NCI-H226 (cell line): ENCODE measurements around the gene CD109.
A peak's percentile ranks its signal among the peaks of the same experiment; 100 is the strongest.
"Not testable (repeated sequence)": the region's sequence is repeated elsewhere in the genome, so short reads cannot be mapped to it uniquely, and the experiment has no call there.

Source experiments
- DNase-seq: peaks from one replicate; pipeline ENCODE4 v3.0.0-alpha.2; 2015

Gene CD109

GRCh38 chr6:73796881-73797280 lies 100.9 kb downstream of the CD109 start:
- DNase-seq, result no peak

GRCh38 chr6:73797861-73798260 lies 101.9 kb downstream of the CD109 start:
- no peak for DNase-seq

GRCh38 chr6:73798592-73798991 lies 102.6 kb downstream of the CD109 start:
- peak; percentile 89 for DNase-seq

GRCh38 chr6:73800997-73801396 lies 105.0 kb downstream of the CD109 start:
- no peak for DNase-seq

- no peak for DNase-seq
These were observed 105.8 kb downstream of the CD109 start for GRCh38 chr6:73801652-73802268.

- no peak for DNase-seq
These were observed 106.4 kb downstream of the CD109 start for GRCh38 chr6:73802366-73802765.

- DNase-seq, result peak; percentile 66
These were observed 107.7 kb downstream of the CD109 start for GRCh38 chr6:73803562-73804241.

- DNase-seq, result not testable (repeated sequence)
These were observed 109.2 kb downstream of the CD109 start for GRCh38 chr6:73805221-73805620.

GRCh38 chr6:73805982-73806381 lies 110.0 kb downstream of the CD109 start:
- not testable (repeated sequence) for DNase-seq

GRCh38 chr6:73811706-73812105 lies 115.7 kb downstream of the CD109 start:
- DNase-seq, result no peak

GRCh38 chr6:73817253-73817652 lies 121.2 kb downstream of the CD109 start:
- no peak for DNase-seq

GRCh38 chr6:73823046-73823735 lies 127.2 kb downstream of the CD109 start:
- no peak for DNase-seq

- DNase-seq, result no peak
These were observed 127.8 kb downstream of the CD109 start for GRCh38 chr6:73823832-73824231.

- DNase-seq, result no peak
These were observed 130.6 kb downstream of the CD109 start for GRCh38 chr6:73826571-73826970.

- DNase-seq, result no peak
These were observed 134.1 kb downstream of the CD109 start for GRCh38 chr6:73830119-73830518.

GRCh38 chr6:73832313-73832712 lies 136.3 kb downstream of the CD109 start:
- no peak for DNase-seq

GRCh38 chr6:73844696-73845095 lies 148.7 kb downstream of the CD109 start:
- DNase-seq, result not testable (repeated sequence)

GRCh38 chr6:73851048-73851447 lies 155.0 kb downstream of the CD109 start:
- not testable (repeated sequence) for DNase-seq

- DNase-seq, result peak; percentile 3
These were observed 159.2 kb downstream of the CD109 start for GRCh38 chr6:73854998-73855718.

- DNase-seq, result no peak
These were observed 161.4 kb downstream of the CD109 start for GRCh38 chr6:73857341-73857890.

GRCh38 chr6:73858376-73858775 lies 162.4 kb downstream of the CD109 start:
- no peak for DNase-seq

GRCh38 chr6:73860303-73860702 lies 164.3 kb downstream of the CD109 start:
- no peak for DNase-seq

GRCh38 chr6:73866305-73866704 lies 170.3 kb downstream of the CD109 start:
- no peak for DNase-seq
